ENCODE data around the gene YPEL2.

DNA sequence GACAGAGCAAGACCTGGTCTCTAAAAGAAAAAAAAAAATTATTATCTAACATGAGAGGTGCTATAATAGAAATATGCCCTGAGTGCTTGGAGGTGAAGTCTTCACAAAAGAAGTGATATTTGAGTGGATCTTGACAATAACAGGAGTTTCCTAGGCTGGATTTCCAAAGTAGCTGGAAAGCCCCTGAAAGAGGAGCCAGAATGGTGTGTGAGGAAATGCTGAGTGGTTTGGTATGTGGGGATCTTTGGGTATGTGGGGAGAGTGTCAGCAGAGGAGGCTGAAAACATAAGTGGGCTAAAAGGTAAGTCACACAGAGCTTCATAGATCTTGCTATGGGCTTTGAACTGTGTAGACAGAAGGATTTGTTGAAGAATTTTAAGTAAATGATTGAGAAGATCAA, 100.1 kb downstream of the YPEL2 start:
- TF ChIP-seq, protein P1, sequence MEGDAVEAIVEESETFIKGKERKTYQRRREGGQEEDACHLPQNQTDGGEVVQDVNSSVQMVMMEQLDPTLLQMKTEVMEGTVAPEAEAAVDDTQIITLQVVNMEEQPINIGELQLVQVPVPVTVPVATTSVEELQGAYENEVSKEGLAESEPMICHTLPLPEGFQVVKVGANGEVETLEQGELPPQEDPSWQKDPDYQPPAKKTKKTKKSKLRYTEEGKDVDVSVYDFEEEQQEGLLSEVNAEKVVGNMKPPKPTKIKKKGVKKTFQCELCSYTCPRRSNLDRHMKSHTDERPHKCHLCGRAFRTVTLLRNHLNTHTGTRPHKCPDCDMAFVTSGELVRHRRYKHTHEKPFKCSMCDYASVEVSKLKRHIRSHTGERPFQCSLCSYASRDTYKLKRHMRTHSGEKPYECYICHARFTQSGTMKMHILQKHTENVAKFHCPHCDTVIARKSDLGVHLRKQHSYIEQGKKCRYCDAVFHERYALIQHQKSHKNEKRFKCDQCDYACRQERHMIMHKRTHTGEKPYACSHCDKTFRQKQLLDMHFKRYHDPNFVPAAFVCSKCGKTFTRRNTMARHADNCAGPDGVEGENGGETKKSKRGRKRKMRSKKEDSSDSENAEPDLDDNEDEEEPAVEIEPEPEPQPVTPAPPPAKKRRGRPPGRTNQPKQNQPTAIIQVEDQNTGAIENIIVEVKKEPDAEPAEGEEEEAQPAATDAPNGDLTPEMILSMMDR (conservative IDR thresholded peaks at IDR 0.05; ENCODE audit: low read length) = no peak
- no peak for TF ChIP-seq EZH2phosphoT487 (IDR thresholded peaks at IDR 0.05; ENCODE audit: borderline replicate concordance)
